Hepatic stellate cell (primary cell): Measurements from ENCODE around the gene ZIC3.
"Not testable (repeated sequence)": the region's sequence is repeated elsewhere in the genome, so short reads cannot be mapped to it uniquely, and the experiment has no call there.

Source experiments
- DNase-seq: peaks from one replicate; pipeline ENCODE4 v3.0.0; 2011; ENCODE audit warnings: low spot score

Gene ZIC3

DNA sequence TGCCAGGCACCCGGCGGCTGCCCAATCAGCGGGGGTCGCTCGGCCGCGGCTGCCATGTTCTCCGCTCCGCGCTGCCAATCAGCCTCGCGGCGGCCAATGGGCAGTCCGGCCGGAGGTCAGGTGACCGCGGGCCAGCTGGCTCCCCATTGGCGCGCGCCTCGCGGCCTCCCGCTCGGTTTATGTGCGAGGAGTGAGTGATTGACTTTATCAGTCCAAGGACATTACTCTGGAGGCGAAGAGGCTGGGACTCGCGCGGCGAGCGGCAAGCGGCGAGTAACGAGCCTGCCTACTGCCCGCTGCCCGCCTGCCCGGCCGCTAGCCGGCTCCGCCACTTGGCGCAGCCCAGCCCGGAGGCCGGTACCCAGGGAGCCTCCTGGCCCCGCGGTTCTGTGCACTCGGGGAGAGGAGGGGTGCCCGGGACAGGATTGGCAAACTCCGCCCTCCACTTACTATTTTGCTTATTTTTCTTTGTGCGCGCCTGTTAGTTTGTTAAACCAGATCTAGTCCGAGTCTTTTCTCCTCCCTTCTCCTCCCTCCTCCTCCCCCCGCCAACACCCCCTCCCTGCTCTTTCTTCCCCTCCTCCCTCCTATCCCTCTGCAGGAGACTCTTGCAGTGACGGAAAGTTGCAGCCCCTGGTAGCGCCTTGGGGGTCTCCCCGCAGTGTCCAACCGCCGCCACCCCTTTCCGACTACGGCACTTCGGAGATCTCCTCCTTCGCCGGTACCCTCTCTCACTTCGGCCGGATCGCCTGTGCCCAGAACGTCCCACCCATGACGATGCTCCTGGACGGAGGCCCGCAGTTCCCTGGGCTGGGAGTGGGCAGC lies at the start of gene ZIC3:
Gene ZIC3, plus strand, starts transcription at position 207 of the 825 bp plus-strand sequence. Its CDS starts 565 bp downstream, at position 772.
- DNase-seq, result peak; percentile 49

DNA sequence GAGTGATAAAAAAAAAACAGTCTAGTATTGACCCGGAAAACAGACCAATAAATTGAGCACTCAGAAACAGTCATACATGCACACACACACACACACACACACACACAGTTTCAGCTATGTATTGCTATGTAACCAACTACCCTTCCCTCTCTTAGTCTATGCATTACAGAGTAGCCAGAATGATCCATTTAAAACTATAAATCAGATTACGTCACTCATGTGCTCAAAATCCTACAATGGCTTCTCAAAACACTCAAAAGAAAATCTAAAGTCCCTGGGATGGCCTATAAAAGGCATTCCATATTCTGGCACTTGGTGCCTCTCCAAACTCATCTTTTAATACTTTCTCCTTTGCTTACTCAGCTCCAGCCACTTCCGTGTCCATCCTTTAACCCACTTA lies 46.5 kb upstream of the ZIC3 start:
- no peak for DNase-seq

DNA sequence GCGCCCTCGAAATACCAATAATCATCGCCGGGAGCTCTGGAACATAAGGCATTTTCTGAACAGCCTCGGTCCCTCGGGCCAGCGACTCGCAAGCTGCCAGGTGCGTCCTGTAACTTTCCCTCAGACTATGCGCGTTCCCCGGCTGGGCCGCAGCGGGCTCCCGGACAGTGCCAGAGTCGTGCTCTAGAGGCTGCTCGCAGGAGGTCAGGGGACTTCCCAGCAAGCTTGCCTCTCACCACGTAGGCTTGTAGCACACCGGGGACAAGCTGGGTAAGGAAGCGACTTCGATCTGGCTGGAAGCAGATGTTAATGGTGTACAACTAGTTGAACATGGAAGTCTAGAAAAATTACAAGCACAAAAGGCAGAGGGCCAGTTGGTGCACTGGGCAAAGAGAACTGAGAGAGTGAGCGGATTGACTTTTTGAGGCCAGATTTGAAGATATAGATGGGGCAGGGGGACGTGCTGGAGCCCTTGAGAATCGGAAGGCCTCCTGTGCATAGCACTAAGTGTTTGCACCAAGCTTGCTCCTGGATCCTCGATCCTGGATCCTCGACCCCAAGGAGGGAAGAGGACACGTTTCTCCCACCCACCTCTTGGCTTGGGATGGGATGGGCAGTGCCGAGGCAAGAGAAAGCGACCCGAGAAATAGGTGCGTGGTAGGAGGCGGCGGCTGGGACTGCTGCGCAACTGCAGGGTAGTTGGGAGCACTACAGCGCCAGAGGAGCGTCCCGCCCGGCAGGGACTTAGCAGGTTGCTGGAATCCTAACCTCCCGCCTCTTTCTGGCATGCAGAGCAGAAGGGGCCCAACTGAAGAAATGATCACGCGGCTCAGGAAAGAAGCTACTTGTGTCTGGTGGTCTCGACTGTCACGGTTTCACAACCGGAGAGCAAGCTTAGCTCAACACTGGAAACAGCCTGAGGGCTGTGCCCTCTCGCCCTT lies 19.9 kb upstream of the ZIC3 start:
- no peak for DNase-seq

DNA sequence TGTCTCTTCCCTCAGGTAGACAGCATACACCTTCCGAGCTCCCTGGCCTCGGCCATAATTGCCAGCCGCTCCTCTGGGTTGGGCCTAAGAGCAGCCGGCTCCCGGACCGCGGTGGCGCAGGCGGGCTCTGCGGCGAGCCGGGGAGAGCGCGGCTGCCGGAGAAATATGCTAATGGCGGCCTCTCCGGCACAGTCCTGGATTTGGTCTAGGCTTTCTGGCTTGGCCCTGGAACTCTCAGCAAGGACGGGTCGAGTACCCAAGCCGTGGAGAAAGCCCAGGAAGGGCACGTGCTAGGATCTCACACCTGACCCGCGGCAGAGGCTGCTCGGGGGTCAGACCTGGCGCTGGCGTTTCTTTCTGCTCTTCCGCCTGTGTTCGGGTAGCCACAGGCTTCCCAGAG lies 18.6 kb upstream of the ZIC3 start:
- no peak for DNase-seq

DNA sequence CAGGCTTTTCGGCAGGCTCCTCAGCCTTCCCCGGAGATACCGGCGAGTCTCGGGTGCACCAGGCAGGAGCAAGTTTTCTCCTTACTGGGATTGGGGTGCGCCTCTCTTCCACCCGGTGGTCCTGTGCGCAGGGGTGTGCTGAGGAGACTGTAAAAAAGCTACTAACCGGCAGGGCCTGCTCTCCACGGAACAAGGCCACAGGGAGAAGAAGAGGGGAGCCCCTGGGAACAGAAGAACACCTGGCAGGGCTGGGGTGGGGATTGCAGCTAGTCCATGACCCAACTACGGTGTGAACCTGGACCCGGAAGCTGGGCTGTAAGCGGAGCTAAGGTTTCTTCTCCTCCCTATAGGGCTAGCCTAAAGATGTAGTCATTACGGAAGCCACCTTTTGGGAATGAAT lies 17.7 kb upstream of the ZIC3 start:
- no peak for DNase-seq

DNA sequence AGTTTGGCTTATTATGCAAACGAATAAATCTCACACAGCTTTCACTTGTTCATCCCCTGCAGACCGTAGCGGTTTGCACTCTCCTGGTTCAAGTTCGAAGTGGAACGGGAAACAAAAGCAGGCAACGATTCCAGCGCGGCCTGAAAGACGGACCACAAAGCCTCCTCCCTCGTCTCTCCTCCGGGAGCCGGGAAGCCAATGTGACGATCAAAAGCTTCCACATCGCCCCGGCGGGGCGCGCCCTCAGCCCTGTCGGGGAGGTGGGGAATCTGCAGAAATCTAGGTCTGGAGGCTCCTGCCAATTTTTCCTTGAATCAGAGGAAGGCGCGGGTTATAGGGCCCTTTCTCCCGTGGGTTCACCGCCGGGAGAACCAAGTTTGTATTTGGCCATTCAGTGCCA lies 16.9 kb upstream of the ZIC3 start:
- no peak for DNase-seq

DNA sequence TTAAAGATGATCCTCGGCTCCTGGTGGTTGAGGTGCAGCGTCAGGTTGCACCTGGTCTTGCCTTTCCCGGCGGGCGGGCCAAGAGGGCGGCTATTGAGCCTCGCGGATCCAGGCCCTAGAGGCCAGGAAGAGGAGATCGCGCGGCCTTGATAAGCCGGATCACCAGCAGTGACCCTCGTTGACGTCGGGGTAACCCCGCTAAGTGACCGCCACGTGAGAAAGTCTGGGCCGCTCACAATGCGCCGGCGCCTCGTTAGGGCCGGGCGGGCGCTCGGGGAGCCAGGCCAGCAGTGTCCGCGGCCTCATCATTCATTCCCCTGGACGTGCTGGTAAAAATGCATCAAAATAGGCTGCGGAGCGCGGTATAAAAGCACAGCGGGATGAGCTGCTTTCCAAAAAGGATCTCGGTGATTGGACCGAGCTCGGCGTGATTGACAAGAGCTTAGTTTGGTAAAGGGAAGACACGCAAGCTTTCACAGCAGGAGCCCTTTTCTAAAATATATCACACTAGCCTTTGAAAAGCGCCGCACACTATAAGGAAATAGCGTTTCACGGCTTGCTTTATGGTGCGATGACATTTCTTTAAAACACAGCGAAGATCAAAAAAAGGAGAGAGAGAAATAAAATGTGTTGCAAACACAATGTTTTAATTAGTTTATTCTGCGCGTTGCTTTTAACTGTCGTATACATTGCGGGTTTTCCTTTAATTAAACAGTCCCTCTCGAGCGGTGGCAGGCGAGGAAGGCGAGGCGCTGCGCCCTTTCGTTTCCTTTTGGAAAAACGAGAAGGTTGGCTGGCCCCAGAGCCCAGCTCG lies 15.9 kb upstream of the ZIC3 start:
- DNase-seq, result no peak

DNA sequence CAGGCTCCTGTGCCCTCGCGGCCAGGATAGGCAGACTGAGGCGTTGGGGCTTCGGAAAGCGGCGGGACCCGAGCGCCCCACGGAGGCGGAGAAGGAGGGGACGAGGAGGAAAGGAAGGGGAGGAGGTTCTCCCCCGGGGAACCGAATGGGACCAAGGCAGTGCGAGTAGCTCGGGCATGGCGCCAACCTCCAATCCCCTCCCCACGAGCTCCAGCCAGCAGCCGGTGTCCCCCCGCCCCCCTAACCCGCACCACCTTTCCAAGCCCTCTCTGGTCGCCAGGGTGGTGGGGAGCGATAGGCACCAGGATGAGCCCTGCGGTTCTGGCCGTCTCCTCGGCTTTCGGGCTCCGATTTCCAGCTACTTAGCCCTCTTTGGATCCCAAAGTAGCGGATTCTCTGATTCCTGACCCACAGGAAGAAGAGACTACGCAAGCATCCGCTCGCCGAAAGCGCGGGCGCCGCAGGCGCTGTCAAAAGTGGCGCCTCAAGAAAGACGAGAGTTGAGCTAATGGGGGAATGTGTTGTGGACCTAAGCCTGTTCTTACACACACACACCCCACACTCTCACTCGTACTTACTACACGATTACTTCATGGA lies 15.2 kb upstream of the ZIC3 start:
- no peak for DNase-seq

DNA sequence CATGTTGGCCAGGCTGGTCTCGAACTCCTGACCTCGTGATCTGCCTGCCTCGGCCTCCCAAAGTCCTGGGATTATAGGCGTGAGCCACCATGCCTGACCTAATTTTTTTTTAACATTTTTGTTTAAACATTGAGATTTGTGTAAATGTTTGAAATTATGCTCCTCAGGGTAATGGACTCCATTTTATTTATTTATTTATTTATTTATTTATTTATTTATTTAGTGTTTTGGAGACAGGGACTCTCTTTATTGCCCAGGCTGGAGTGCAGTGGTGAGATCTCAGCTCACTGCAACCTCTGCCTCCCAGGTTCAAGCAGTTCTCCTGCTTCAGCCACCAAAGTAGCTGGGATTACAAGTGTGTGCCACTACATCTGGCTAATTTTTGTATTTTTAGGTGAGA lies 13.8 kb upstream of the ZIC3 start:
- not testable (repeated sequence) for DNase-seq

DNA sequence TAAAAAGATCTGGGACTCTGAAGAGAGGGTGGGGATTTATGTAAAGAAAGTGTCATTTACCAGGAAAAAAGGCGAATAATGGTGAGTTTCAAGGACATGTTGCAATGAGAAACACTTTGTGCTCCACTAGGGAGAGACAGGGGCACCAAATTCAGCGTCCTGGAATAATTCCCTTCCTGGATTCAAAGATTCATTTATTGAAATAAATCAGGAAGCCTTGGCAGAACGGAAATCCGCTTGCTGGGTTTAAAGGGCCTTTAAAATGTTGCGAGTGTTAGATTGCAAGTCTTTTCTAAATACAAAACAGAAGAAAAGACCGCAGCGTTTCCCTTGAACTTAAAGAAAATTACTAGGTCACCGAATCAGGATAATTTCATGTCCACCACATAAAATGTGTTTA lies 3.8 kb upstream of the ZIC3 start:
- no peak for DNase-seq

DNA sequence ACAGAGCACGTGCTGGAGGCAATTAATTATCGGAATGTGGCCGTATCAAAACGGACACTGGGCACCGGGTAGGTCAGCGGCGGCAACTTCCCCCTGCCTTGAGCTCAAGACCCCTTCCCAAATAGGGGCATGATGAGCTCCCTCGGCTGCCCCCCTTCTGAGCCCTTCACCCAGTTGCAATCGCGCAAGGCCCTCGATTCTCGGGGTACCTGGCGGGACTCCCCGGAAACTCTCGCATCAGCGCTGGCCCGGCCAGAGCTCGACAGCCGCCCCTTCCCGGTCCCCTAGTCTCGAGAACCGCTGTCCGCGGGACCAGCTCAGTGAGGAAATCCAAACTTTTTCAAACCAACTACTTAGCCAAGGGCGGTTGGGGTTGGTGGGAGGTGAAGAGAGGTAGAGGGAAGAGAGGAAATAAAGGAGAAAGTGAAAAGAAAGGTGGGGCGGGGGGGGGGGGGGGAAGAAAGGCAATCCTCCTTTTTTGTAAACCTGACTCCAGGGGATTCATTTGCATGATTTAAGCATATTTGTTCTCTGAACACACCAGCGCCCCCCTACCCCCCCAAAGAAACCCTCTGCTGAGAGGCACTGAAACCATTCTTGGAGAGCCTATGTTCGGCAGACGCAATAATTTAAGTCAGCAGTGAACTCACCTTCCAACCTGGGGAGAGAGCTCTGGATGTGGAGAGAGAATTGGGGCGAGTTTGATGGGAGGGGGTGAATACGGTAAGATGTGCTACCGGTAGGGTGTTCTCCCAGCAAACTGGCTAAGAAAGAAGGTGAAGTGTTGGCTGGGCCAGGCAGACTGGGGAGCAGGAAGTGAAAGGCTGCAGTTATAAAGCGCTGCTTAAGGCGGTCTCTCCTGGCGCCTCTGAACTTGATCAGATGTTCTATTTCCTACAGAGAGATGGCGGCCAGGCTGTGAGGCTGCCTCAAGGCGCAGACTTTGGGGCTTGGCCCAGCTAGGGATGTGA lies 2.0 kb upstream of the ZIC3 start:
- no peak for DNase-seq

DNA sequence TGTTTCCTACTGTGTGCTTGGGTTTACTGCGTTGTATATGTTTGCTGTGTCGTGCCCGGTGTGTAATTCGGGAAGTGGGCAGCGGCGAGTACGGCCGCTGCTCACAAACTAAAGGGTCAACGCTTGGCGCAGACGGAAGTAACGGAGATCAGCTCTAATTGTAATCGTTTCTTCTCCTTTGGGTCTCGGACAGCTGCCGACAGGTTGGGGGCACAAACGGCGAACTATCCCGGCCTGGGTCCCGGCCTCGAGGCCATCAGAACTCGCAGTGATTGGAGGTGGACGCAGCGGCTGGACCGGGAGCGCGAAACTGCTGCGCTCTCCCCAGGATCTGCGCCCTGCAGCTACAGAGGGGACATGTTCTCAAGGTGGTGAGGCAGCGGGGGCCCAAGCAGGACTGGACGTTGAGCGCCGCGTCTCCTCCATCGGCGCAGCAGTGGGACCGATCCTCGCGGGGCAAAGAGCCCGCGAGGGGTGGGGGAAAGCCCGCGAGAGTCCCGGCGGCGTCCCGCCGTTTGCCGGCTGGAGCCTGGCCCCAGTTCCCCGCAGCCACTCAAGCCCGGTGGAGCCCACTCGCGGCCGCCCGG lies 516 bp upstream of the ZIC3 start:
- DNase-seq, result no peak

DNA sequence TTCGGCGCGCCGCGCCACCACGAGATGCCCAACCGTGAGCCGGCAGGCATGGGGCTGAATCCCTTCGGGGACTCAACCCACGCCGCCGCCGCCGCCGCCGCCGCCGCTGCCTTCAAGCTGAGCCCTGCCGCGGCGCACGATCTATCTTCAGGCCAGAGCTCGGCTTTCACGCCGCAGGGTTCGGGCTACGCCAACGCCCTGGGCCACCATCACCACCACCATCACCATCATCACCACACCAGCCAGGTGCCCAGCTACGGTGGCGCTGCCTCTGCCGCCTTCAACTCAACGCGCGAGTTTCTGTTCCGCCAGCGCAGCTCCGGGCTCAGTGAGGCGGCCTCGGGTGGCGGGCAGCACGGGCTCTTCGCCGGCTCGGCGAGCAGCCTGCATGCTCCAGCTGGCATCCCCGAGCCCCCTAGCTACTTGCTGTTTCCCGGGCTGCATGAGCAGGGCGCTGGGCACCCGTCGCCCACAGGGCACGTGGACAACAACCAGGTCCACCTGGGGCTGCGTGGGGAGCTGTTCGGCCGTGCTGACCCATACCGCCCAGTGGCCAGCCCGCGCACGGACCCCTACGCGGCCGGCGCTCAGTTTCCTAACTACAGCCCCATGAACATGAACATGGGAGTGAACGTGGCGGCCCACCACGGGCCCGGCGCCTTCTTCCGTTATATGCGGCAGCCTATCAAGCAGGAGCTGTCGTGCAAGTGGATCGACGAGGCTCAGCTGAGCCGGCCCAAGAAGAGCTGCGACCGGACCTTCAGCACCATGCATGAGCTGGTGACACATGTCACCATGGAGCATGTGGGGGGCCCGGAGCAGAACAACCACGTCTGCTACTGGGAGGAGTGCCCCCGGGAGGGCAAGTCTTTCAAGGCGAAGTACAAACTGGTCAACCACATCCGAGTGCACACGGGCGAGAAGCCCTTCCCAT lies 1.1 kb downstream of the ZIC3 start:
- no peak for DNase-seq

DNA sequence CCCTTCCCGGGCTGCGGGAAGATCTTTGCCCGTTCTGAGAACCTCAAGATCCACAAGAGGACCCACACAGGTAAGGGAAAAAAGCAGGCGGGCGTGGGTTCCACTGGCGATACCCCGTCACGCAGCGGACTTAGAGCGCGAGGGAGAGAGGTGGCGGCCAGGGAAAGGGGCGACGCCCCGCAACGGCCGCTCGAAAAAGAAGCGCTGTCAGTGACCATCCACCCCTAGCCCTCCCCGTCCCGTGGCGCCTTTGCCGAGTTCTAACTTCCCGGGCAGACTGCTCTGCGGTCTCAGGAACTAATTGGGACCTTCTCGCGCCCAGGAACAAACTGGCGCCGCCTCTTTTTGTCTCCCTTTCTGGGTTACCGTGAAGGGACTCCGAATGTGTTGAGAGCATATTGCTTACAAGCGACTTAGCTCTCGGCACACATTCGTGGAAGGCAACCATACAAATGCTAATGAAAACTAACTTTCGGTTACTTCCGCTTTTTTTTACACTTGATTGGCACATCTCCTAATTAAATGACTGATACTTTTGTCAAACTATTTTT lies 1.8 kb downstream of the ZIC3 start:
- DNase-seq, result no peak

DNA sequence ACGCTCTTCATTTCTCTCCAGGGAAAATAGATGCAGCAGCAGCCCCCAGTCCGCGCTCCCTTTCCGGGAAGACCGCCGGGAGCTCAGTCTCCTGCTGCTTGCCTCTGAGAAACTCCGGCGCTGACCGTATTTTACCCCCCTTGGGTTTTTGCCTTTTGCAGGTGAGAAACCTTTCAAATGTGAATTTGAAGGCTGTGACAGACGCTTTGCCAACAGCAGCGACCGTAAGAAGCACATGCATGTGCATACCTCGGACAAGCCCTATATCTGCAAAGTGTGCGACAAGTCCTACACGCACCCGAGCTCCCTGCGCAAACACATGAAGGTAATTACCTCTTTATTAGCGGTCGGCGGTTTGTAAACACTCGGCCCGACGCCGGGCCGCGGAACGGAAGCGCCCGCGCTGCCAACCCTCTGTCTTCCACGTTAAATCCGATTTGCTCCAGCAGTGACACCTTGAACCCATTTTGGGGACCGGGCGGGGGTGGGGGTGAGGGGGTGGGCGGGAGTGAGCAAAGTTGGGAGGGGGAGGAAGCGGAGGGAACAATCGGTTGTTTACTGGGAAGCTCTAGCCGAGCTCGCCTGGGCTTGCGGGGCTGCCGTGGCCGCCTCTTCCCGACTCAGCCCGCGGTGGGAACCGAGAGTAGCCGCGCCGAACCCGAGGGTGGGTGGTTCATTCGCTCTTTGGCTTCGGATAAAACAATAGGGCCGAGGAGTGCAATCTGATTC lies 3.0 kb downstream of the ZIC3 start:
- DNase-seq, result no peak

DNA sequence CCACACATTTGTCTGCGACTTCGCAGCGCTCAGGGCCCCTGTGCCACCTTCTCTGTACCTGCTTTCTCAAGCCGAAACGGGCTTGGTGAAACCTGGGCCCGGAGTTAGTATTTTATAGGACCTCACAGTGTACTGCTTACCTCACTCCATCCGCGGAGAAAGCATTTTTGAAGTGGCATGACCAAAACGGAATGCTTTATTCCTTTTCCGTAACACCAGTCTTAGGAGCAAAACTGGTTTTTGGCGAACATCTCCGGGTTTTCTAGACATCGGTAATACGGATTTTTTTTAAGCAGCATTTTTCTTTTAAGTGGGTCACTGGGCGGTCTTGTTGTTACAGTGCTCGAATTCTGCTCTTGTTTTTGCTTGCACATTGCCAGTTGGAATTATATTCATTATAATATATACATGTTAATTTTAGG lies 3.6 kb downstream of the ZIC3 start:
- DNase-seq, result no peak

DNA sequence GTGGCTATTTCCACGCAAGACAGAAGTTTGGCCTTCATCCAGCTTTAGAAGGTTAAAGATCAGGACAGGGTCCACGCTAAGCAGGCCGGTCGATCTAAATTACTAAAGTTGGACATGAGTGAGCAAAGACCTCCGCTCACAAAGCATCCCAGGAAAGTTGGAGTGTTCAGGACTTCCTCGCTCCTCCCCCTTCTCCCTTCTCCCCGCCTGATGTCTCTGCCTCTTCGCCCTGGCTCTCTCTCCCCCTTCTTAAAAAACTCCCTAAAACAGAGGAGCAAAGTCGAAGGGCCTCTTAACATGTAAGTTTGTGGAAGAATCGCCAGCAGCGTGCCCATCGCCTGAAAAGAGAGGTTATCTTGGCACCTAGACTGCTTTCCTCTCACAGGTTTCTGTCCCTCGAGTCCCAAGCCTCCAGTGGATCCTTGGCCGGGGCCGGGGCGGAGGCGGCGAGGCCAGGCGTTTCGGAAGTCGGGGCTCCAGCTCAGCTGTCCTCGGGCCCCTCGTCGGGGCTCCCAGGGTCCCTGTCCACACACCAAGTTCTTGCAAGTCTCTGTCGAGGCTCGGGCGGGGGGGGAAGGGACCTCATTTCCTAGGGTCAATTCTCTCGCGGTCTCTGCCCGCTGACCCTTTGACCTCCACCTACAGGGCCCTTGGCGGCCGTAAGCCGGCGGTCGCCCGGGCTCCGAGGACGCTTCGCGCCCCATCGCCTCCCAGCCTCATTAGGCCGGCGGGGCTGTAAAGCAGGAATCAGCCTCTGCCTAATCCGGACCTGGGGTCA lies 7.6 kb downstream of the ZIC3 start:
- DNase-seq, result no peak
